ENCODE measurements around the gene DOCK9.

DNA sequence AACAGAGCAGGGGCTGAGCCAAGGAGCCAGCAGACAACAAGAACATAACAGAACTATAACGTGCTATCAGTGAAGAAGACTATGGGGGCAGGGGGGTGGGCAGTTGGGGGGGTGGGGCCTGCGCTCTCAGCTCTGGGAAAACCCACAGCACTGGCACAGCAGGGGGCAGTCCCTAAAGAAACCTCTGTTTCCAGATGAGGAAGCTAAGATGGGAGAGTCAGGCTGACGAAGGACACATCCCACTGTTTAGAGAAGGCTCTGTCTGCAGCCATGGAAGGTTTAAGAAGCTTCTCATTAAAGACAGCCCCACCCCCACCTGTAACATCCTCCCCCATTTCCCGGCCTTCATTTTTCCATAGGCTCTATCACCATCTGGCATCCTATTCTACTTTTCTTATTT is 7.1 kb upstream of the DOCK9 start:
- TF ChIP-seq, protein P1, sequence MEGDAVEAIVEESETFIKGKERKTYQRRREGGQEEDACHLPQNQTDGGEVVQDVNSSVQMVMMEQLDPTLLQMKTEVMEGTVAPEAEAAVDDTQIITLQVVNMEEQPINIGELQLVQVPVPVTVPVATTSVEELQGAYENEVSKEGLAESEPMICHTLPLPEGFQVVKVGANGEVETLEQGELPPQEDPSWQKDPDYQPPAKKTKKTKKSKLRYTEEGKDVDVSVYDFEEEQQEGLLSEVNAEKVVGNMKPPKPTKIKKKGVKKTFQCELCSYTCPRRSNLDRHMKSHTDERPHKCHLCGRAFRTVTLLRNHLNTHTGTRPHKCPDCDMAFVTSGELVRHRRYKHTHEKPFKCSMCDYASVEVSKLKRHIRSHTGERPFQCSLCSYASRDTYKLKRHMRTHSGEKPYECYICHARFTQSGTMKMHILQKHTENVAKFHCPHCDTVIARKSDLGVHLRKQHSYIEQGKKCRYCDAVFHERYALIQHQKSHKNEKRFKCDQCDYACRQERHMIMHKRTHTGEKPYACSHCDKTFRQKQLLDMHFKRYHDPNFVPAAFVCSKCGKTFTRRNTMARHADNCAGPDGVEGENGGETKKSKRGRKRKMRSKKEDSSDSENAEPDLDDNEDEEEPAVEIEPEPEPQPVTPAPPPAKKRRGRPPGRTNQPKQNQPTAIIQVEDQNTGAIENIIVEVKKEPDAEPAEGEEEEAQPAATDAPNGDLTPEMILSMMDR (IDR thresholded peaks at IDR 0.05 in 4 of 5, conservative IDR thresholded peaks at IDR 0.05 in 1 of 5) = no peak
- no peak for TF ChIP-seq POLR2A (IDR thresholded peaks at IDR 0.05)

Data from gastrocnemius medialis (tissue), 4 donors.